ENCODE measurements around the gene CDK5. TPM values are rescaled to one million over a fixed set of nuclear protein-coding genes. Genes with fewer than 3 reads are reported as not detected.

The CDK5 gene
- polyA plus RNA-seq, 4 donors = 15.8 to 19.0 (median 17.6) TPM

DNA sequence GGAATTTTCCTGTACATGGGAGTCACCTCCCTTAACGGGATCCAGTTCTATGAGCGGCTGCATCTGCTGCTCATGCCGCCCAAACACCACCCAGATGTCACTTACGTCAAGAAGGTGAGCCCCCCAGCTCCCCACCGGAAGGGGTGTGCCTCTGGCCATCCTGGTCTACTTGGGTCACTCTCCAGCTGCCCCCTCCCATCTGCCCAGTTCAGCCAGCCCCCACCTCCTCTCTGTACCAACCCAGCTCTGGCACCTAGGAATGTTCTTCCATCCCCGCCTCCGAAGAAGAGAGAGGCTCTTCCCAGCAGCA is 17.9 kb upstream of the CDK5 start:
- DNase-seq (ENCODE audit: low read depth in 4 of 4, low spot score in 3 of 4) = no peak

DNA sequence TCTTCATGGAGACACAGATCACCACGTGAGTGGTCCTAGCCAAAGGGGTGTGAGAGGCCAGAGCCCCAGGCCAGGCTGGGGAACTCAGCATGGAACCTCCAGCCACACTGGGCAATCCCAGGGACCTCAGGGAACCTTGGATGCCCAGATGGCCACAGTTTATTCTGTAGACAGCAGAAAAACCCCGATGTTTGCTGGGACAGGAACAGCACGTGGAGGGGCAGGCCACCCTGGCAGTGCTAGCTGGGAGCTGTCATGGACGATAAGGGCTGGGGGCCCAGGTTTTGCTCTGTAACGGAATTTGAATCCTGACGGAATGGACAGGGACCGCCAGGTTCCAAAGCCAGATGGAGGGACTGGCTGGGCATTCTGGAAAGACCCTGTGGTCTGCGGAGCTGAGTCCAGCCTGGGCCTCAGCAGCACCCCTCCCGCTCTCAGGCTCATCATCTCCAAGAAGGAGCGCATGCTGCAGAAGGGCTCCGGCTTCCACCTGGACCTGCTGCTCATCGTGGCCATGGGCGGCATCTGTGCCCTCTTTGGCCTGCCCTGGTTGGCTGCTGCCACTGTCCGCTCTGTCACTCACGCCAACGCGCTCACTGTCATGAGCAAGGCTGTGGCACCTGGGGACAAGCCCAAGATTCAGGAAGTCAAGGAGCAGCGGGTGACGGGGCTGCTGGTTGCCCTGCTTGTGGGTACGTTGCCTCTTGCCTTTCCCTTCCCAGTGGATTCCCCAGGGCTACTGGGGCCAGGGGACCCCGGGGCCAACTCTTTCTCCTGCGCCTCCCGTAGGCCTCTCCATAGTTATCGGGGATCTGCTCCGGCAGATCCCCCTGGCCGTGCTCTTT is 17.3 kb upstream of the CDK5 start:
- no peak for DNase-seq (ENCODE audit: low read depth in 4 of 4, low spot score in 3 of 4)

GRCh38 chr7:151073990-151074389 is 16.3 kb upstream of the CDK5 start:
- DNase-seq (ENCODE audit: low read depth in 4 of 4, low spot score in 3 of 4) = no peak

- no peak for DNase-seq (ENCODE audit: low read depth in 4 of 4, low spot score in 3 of 4)
These were observed 13.6 kb upstream of the CDK5 start for GRCh38 chr7:151071032-151071866.

- DNase-seq (ENCODE audit: low read depth in 4 of 4, low spot score in 3 of 4) = no peak
These were observed 12.9 kb upstream of the CDK5 start for GRCh38 chr7:151070574-151070960.

DNA sequence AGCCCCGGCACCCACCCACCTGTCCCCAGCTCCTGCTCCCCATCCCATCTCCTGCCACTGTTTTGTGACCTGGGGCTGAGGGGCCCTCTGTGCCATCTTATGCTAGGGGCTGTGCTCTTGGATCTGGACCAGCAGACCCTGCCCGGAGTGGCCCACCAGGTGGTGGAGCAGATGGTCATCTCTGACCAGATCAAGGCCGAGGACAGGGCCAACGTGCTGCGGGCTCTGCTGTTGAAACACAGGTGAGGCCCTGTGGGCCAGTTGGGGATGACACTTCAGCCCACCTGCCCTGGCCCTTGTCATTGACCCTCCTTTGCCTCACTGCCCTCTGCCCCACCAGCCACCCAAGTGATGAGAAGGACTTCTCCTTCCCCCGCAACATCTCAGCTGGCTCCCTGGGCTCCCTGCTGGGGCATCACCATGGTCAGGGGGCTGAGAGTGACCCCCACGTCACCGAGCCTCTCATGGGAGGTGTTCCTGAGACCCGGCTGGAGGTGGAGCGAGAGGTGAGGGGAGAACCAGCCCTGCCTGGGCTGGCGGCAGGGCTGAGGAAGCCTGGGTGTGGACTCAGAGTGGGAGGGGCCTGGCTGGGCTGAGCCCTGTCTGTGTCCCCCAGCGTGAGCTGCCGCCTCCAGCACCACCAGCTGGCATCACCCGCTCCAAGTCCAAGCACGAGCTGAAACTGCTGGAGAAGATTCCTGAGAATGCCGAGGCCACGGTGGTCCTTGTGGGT is 12.3 kb upstream of the CDK5 start:
- no peak for DNase-seq (ENCODE audit: low read depth in 4 of 4, low spot score in 3 of 4)

DNA sequence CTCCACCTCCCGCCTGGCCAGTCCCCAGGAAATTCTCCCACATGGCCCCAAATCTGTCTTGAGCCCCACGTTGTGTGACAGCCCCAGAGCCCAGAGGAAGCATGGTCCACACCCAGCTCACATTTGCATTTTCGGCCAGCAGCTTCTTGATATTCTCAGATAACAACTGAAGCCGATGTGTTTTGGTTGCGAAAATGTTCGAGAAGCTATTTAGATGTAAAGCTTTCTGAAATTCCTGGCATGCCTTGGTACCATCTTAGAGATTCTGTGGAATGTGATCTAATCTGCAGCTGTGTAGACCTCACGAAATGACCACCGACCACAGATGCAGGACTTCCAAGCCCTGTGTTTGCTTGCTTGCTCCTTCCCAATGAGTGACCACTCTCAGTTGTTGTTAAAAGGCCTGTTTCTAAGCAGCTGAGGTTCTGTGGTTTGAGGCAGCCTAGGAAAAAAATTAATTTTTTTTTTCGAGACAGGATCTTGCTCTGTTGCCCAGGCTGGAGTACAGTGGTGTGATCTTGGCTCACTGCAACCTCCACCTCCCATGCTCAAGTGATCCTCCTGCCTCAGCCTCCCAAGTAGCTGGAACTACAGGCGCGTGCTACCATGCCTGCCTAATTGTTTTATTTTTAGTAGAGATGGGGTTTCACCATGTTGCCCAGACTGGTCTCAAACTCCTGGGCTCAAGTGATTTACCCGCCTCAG is 10.5 kb upstream of the CDK5 start:
- DNase-seq (ENCODE audit: low read depth in 4 of 4, low spot score in 3 of 4) = no peak

GRCh38 chr7:151066273-151066974 is 8.7 kb upstream of the CDK5 start:
- DNase-seq (ENCODE audit: low read depth in 4 of 4, low spot score in 3 of 4) = no peak

DNA sequence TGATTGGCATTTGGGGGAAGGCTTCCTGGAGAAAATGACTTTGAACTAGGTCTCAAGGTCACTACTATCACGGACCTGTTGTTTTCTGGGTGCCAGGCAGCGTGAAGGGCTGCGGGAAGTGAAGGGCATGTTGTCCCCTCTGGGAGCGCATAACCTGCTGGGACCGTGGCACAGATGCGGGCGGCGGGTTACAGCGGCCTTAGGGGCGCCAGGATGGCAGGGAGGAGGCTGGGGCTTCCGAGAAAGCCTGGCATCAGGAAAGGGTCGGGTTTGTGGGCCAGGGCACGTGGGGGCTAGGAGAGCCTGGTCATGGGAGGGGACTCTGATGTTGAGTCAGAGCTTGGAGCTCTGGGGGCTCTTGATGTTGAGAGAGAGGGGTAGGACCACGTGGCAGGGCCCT is 7.8 kb upstream of the CDK5 start:
- no peak for DNase-seq (ENCODE audit: low read depth in 4 of 4, low spot score in 3 of 4)

GRCh38 chr7:151064993-151065392 is 7.3 kb upstream of the CDK5 start:
- no peak for DNase-seq (ENCODE audit: low read depth in 4 of 4, low spot score in 3 of 4)

DNA sequence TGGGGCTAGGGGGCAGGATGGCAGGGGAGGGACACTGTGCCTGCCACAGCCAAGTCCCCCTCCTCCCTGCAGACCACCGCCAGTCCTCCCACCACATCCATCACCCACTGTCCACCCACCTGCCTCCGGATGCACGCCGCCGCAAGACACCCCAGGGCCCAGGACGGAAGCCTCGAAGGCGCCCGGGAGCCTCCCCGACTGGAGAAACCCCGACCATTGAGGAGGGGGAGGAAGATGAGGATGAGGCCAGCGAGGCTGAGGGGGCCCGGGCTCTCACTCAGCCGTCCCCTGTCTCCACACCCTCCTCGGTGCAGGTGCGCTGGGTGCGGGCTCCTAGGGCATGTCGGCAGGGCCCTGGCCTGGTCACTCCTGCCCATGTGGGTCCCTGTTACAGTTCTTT is 6.8 kb upstream of the CDK5 start:
- no peak for DNase-seq (ENCODE audit: low read depth in 4 of 4, low spot score in 3 of 4)

- no peak for DNase-seq (ENCODE audit: low read depth in 4 of 4, low spot score in 3 of 4)
These were observed 5.5 kb upstream of the CDK5 start for GRCh38 chr7:151063212-151063561.

DNA sequence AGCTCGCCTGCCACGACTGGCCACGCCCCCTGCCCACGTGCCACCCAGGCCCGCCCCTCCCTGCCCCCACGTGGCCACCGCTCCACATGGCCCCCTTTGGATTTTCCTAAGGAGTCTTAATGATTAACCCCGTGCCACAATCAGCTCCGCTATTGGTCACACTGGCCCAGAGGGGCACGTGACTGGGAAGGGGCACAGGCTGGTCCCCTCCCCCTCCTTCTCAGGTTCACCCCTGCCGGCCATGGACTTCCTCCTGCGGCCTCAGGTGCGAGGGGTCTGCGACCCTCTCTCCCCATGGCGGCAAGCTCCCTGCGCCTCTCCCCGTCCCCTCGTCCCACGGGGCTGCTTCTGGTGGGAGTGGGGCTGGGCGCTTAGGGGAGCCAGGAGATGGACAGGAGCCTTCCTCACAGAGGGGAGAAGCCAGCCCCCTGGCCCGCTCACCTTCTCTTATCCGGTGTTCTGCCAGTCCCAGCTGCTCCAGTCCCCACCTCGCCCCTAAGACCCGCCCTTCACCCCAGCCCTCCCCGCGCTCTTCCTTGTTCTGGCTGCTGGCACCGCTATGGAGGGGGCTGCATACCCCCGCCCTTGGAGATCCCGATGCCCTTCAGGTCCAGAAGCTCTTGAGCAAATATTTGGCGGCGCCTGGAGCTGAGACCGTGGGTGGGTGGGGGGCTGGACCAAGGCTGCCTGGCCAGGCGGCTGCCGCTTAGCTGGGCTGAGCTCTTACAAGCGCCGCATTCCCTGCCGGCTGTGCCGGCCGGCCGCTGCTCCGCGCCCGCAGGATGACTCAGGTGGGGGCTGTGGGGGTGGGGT is 4.9 kb upstream of the CDK5 start:
- no peak for DNase-seq (ENCODE audit: low read depth in 4 of 4, low spot score in 3 of 4)

DNA sequence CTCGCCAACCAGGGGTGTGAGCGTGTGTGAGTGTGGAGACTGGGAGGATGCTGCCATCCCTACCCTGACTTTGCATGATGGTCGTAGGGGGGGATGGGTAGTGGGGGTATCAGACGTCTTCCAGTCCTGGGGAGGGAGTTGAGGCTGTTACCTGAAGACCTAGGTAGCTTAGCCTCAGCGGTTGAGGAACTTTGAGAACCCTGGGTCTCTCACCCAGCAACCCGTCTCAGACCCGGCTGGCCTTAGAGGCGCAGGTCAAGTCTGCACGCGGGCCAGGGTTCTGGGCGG is 4.4 kb upstream of the CDK5 start:
- DNase-seq (ENCODE audit: low read depth in 4 of 4, low spot score in 3 of 4) = no peak

DNA sequence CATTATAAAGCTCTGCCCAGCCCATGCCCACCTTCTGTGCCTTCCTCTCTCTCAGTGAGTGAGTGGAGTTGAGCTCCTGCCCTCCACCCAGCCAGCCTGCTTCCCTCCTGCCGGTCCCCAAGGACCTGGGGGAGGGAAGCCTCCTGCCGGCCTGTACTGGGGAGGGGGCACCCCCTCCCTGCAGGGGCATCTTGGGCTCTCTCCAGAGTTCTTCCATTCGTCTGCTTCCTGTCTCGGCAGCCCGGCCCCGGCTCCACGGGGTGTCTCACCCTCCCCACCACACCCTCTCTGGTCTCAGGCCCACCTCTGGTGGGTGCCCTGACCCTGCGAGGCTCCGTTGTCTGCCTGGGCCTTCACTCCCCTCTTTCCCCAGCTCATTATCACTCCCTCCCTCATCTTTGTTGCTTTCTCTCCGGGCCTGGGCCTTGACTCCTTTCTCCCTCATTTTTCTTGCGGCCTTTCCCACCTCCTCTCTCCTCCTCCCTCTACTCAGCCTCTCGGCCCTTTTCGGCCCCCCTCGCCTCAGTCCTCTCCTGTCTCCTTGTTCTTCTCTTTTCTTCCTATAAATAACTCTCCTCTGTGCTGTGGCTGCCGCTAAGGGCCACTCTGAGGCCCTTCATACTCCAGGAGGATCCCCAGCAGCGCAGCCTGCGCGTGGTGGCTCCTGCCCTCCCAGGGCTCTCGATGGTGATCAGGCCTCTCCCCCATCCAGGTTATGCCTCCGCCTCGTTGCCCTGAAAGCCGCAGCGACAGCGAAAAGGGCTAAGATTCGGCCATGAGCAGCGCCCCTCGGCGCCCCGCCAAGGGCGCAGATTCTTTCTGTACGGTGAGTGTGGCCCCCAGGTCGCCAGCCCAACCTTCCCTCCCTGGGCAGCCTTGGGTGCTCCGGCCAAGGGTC is 3.8 kb upstream of the CDK5 start:
- no peak for DNase-seq (ENCODE audit: low read depth in 4 of 4, low spot score in 3 of 4)

GRCh38 chr7:151060416-151061212 is 2.9 kb upstream of the CDK5 start:
- DNase-seq (ENCODE audit: low read depth in 4 of 4, low spot score in 3 of 4) = no peak

- DNase-seq (ENCODE audit: low read depth in 4 of 4, low spot score in 3 of 4) = no peak
These were observed 2.4 kb upstream of the CDK5 start for GRCh38 chr7:151060113-151060415.
